IPS DF 4.7 (cell line): ENCODE results near the gene LRRC32.
"Not testable (repeated sequence)": the region's sequence is repeated elsewhere in the genome, so short reads cannot be mapped to it uniquely, and the experiment has no call there.

Experiments
- DNase-seq: peaks from one replicate; pipeline ENCODE4 v3.0.0-alpha.2; 2013; ENCODE audit warnings: low spot score; ENCODE audit errors: extremely low read depth

Gene LRRC32

DNA sequence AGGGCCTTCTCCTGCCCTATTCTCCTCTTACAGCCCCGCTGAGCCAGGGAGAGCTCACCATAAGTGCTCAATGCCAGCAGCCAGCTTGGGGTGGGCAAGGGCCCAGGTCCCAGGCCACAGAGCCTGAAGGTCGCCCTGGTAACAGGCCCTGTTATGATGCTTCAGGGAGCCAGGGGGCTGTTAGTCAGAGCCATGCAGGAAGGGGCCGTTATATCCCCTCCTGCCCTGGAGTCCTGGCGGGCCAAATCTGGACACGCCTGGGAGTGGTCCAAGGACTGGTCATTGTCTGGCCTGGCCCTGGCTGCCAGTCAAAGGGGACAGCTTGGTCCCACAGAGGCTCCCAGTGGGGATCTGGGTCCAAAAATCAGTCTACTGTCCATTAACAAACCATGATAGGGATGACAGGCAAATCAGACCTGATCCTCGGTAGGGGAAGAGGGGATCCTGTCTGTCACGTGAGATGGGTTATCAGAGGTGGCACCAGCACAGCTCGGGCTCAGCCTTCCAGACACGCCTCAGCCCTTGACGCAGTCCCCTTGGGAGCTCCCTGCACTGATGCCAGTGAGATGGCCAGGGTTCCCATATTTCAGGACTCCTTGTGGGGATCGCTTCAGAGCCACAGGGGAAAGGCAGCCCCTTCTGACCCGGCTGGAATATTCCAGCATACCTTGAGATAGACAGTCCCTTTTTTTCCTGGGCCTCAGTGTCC, 55.9 kb downstream of the LRRC32 start:
- DNase-seq = no peak

DNA sequence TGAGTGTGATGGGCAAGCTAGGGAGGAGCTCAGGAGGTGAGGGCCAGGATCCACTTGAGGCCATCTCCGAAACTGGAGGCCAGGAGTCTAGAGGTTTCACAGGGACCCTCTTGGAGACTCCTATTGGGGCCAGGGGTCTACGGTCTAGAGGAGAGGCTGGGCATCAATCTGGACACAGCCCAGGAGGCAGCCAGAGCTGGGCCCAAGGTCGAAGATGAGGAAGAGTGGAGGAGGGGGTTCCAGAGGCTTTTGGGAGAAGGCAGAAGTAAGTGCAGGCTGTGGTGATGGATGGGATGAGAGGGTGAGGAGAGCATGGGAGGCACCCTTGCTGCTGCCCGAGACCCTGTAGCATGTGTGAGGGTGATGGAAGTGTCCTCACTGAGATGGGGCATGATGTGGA, 56.6 kb downstream of the LRRC32 start:
- no peak for DNase-seq

DNA sequence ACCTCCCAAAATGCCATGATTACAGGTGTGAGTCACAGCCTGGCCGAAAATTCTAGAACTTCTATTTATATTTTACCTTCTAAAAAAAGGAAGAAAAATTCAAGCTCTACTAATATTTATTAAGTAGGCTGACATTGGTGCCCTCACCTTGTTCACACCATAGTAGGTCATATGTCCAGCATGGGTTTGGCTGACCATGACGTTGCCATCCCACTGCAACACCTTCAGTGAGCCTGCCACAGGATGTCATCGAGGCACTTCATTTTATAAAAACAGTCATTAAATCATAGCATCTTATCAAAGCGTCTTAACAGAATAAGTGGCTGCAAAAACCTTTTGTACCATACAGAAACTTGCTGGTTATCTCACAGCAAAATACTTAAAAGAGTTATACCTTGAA, 58.3 kb downstream of the LRRC32 start:
- DNase-seq = no peak

DNA sequence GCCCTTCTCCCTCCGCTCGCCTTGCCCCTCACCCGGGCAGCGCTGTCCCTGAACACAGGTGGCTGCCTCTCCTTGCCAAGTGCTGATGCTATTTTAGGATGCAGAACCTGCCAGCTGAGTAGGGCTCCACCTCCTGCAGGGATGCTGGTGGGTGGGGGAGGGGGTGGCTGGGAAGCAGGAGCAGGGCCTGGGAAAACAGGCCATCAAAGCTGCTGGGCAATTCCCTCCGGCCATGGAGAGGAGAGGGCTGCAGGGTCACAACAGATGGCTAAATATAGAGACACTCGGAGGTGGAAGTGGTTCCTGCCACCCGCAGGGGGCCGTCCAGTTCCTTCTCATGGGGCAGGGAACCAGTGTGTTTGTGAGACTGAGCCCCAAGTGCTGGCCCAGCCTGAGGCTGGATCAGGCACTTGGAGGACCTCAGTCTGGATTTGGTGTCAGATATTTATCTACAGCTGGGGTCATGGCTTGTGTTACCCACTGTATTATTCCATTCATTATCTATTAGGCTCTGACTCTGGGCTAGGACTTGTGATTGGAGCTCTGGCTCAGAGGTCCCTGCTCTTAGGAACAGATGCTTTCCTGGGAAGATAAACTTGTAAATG, 59.6 kb downstream of the LRRC32 start:
- no peak for DNase-seq

DNA sequence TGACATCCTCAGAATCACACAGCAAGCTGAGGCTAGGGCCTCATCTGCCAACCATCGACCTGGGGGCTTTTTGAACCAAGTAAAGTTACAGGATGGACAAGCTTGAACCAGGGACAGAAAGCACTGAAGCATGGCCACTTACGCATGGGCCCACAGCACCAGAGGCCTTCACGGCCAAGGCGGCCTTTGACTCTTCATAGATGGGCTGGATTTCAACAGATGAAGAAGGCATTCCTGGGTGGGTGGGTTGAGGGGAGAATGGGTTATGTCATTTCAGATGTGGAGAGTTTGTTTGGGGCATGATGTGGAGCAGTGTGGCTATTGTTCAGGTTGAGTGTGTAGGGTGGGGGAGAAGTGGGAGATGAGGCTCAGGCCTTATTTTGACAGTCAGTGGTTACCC, 60.2 kb downstream of the LRRC32 start:
- no peak for DNase-seq

DNA sequence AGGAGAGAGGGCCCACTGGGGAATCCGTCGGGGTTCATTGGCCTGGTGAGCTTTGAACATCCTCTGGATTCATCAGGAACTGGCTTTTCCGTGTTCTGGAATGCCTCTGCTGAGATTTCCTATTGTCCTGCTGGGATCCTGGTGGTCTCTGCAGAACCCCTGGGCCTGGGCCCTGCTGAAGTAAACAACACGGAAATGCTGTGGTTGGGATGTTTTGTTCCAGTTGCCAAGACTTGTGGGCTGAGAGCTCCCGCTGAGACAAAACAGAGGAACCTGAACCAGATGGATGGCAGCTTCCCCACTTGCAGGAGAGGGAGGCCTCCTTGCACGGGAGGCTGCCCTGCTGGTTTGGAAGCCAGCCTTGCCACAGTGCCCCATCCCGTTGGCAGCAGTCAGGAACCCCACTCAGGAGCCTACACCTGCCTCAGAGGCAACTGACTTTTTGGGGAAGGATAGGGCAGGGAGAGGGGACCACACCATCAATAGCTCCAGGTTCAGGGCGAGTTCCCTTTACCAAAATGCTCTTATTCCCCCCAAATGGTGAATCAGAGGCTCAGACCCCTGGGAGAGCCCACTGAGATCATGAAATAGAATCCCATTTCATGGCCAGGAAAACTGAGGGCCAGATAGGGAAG, 60.7 kb downstream of the LRRC32 start:
- DNase-seq = no peak

DNA sequence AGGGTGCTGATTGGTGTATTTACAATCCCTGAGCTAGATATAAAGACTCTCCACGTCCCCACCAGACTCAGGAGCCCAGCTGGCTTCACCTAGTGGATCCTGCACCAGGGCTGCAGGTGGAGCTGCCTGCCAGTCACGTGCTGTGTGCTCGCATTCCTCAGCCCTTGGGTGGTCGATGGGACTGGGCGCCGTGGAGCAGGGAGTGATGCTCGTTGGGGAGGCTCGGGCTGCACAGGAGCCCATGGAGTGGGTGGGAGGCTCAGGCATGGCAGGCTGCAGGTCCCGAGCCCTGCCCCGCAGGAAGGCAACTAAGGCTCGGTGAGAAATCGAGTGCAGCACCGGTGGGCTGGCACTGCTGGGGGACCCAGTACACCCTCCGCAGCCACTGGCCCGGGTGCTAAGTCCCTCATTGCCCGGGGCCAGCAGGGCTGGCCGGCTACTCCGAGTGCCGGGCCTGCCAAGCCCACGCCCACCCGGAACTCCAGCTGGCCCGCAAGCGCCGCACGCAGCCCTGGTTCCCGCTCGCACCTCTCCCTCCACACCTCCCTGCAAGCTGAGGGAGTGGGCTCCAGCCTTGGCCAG, 61.6 kb downstream of the LRRC32 start:
- not testable (repeated sequence) for DNase-seq

DNA sequence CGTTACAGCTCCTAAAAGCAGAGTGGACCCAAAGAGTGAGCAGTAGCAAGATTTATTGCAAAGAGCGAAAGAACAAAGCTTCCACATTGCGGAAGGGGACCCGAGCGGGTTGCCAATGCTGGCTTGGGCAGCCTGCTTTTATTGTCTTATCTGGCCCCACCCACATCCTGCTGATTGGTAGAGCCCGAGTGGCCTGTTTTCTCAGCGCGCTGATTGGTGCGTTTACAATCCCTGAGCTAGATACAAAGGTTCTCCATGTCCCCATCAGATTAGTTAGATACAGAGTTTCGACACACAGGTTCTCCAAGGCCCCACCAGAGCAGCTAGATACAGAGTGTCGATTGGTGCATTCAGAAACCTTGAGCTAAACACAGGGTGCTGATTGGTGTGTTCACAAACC, 62.3 kb downstream of the LRRC32 start:
- not testable (repeated sequence) for DNase-seq
